K562 (cell line): ENCODE data around the gene FILIP1.

ENCODE experiments used
- CTCF ChIP-seq, 3 experiments: IDR thresholded peaks in 2 of 3; conservative IDR thresholded peaks in 1 of 3; 2 replicates each; pipeline ENCODE4 v1.5.1; 2011 to 2012; ENCODE audit warnings: low read length in 3 of 3, mild to moderate bottlenecking in 3 of 3, control low read depth in 2 of 3, improper control_type of control experiment in 1 of 3, inconsistent platforms in 1 of 3, low read depth in 1 of 3, mixed read lengths in 1 of 3, moderate library complexity in 1 of 3; ENCODE audit not compliant: insufficient read depth in 2 of 3
- JUNB ChIP-seq: fragments of 450-650 bp; formaldehyde crosslinking; conservative IDR thresholded peaks from 2 replicates; pipeline ENCODE4 v1.4.0; 2020; ENCODE audit warnings: mild to moderate bottlenecking
- POLR2AphosphoS2 ChIP-seq: IDR thresholded peaks from 2 replicates; pipeline ENCODE4 v1.6.1; 2012; ENCODE audit warnings: low read length, improper control_type of control experiment
- ZBTB1 ChIP-seq: sonication (generic); formaldehyde crosslinking; IDR thresholded peaks from 2 replicates; pipeline ENCODE4 v1.8.1; 2023; ENCODE audit warnings: missing genetic modification reagents, low read depth, mild to moderate bottlenecking, borderline replicate concordance

- TF ChIP-seq CTCF (IDR thresholded peaks at IDR 0.05 in 2 of 3, conservative IDR thresholded peaks at IDR 0.05 in 1 of 3; ENCODE audit: insufficient read depth in 2 of 3, low read depth in 1 of 3, low read length in 3 of 3) (no peak), JUNB (CRISPR knock-in tag) (no peak), ZBTB1 (CRISPR knock-in tag) (no peak), POLR2AphosphoS2 (no peak)
Measured at GRCh38 chr6:75429061-75429703, 64.4 kb downstream of the FILIP1 start.
